Osteocyte (in vitro differentiated cells): ENCODE measurements around the gene COPA. TPM values are rescaled to one million over a fixed set of nuclear protein-coding genes. Genes with fewer than 3 reads are reported as not detected.
A peak's percentile ranks its signal among the peaks of the same experiment; 100 is the strongest.

ENCODE experiments used
- DNase-seq: peaks from one replicate; pipeline ENCODE4 v3.0.0; 2021; ENCODE audit warnings: mixed read lengths; ENCODE audit not compliant: unreplicated experiment; ENCODE audit errors: extremely low spot score
- H3K27ac Mint-ChIP-seq: one replicate; pipeline ENCODE4 v1.8.0; 2021; ENCODE audit warnings: mild to moderate bottlenecking, mixed read lengths; ENCODE audit not compliant: unreplicated experiment
- H3K27me3 Mint-ChIP-seq: one replicate; pipeline ENCODE4 v1.8.0; 2021; ENCODE audit warnings: mixed read lengths; ENCODE audit not compliant: unreplicated experiment
- H3K36me3 Mint-ChIP-seq: one replicate; pipeline ENCODE4 v1.8.0; 2021; ENCODE audit warnings: mixed read lengths; ENCODE audit not compliant: unreplicated experiment
- H3K4me1 Mint-ChIP-seq: one replicate; pipeline ENCODE4 v1.8.0; 2021; ENCODE audit warnings: mixed read lengths; ENCODE audit not compliant: unreplicated experiment
- H3K4me3 Mint-ChIP-seq: one replicate; pipeline ENCODE4 v1.8.0; 2021; ENCODE audit warnings: mild to moderate bottlenecking, moderate library complexity, mixed read lengths; ENCODE audit not compliant: unreplicated experiment
- H3K9me3 Mint-ChIP-seq: one replicate; pipeline ENCODE4 v1.8.0; 2021; ENCODE audit warnings: mixed read lengths; ENCODE audit not compliant: unreplicated experiment
- total RNA-seq: library from RNA; stranded (reverse); gene quantifications from 2 replicates; pipeline ENCODE4 v1.2.1, GENCODE V29; 2021
- TF ChIP-seq, protein P1 (sequence below): fragments of 200-600 bp; sonication (generic); IDR thresholded peaks from 2 replicates; pipeline ENCODE4 v1.5.0; 2021; ENCODE audit warnings: antibody characterized with exemption, mild to moderate bottlenecking, moderate library complexity

COPA gene
- total RNA-seq, 1 donor from 2014 or later: 241 TPM

DNA sequence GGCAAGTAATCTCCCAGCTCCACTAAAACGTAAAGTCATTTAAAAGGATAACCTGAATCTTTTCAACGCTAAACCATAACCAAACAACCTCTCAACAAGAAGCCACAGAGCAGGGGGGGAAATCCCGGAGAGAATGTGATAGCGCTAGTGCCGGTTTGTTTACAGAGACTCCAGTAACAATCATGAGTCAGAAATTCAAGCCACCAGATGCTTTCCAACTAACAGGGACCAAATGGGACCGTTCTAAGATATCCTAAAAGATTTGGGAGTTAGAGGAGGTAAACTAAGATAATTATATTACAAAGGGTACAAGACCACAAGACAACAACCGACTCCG is 81.5 kb downstream of the COPA start:
- no peak for DNase-seq
- H3K36me3 Mint-ChIP-seq: no peaks in the 10 kb centered on the region
- H3K9me3 Mint-ChIP-seq: no peaks in the 10 kb centered on the region
- H3K27ac Mint-ChIP-seq: peak overlapping the region; percentile 99
- peaks cover 16% of the 10 kb centered on the region for H3K27me3 Mint-ChIP-seq
- peak overlapping the region; percentile 97 for H3K4me3 Mint-ChIP-seq
- peaks cover 50% of the 10 kb centered on the region for H3K4me1 Mint-ChIP-seq
- TF ChIP-seq, protein P1, sequence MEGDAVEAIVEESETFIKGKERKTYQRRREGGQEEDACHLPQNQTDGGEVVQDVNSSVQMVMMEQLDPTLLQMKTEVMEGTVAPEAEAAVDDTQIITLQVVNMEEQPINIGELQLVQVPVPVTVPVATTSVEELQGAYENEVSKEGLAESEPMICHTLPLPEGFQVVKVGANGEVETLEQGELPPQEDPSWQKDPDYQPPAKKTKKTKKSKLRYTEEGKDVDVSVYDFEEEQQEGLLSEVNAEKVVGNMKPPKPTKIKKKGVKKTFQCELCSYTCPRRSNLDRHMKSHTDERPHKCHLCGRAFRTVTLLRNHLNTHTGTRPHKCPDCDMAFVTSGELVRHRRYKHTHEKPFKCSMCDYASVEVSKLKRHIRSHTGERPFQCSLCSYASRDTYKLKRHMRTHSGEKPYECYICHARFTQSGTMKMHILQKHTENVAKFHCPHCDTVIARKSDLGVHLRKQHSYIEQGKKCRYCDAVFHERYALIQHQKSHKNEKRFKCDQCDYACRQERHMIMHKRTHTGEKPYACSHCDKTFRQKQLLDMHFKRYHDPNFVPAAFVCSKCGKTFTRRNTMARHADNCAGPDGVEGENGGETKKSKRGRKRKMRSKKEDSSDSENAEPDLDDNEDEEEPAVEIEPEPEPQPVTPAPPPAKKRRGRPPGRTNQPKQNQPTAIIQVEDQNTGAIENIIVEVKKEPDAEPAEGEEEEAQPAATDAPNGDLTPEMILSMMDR: no peak

- peak overlapping the region; percentile 99 for H3K27ac Mint-ChIP-seq
These were observed 82.4 kb downstream of the COPA start for GRCh38 chr1:160260406-160261382.

GRCh38 chr1:160258177-160258798 is 84.8 kb downstream of the COPA start:
- peaks cover 2% of the 10 kb centered on the region for H3K36me3 Mint-ChIP-seq
- H3K4me1 Mint-ChIP-seq: peaks cover 50% of the 10 kb centered on the region
- TF ChIP-seq, protein P1: no peak
- DNase-seq: no peak
- no peak overlapping the region for H3K27ac Mint-ChIP-seq
- H3K4me3 Mint-ChIP-seq: no peak overlapping the region
- no peaks in the 10 kb centered on the region for H3K9me3 Mint-ChIP-seq
- no peaks in the 10 kb centered on the region for H3K27me3 Mint-ChIP-seq

More at GRCh38 chr1:160260406-160261382, 82.4 kb downstream of the COPA start:
- TF ChIP-seq, protein P1: no peak
- Mint-ChIP-seq H3K36me3 (no peaks in the 10 kb centered on the region), H3K27me3 (peaks cover 14% of the 10 kb centered on the region), H3K4me1 (peaks cover 54% of the 10 kb centered on the region), H3K4me3 (peak overlapping the region; percentile 97), H3K9me3 (no peaks in the 10 kb centered on the region)
- DNase-seq: no peak

GRCh38 chr1:160257411-160258015 is 85.5 kb downstream of the COPA start:
- Mint-ChIP-seq H3K4me1 (peaks cover 44% of the 10 kb centered on the region), H3K27ac (no peak overlapping the region), H3K27me3 (no peaks in the 10 kb centered on the region), H3K4me3 (no peak overlapping the region), H3K9me3 (no peaks in the 10 kb centered on the region), H3K36me3 (peaks cover 2% of the 10 kb centered on the region)
- TF ChIP-seq, protein P1: no peak
- DNase-seq: no peak
